Colon (tissue), 2 donors: Measurements from ENCODE around the gene CSNK2A3.
"Not testable (repeated sequence)": the region's sequence is repeated elsewhere in the genome, so short reads cannot be mapped to it uniquely, and the experiment has no call there.

Experiments
- FAIRE-seq: peaks from 2 replicates; lab custom pipeline; 2012; peaks lifted over from hg19 to GRCh38; lab: Jason Lieb, UNC
- donor health status: control.
- donor health status: control.

The CSNK2A3 gene

DNA sequence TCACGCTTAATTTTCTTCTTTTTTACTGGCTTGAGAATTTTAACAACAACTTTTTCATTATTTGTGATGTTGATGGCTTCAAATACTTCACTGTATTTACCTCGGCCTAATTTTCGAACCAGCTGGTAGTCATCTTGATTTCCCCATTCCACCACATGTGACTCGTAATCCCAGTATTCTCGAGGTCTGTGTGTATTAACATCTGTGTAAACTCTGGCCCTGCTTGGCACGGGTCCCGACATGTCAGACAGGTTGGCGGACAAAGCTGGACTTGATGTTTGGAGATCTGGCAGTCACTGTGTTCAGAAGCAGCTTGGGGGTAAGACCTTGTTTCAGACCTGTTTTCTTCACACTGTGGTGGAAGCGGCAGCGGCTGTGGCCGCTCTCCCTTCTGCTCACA is at the start of gene CSNK2A3:
TSS of gene CSNK2A3 (minus strand) at position 373 of the 400 bp plus-strand sequence. CDS start at position 242, 131 bp downstream.
- FAIRE-seq: not testable (repeated sequence)

GRCh38 chr11:11401960-11402535 is 49.0 kb upstream of the CSNK2A3 start:
- FAIRE-seq: no peak

GRCh38 chr11:11400635-11401232 is 47.7 kb upstream of the CSNK2A3 start:
- FAIRE-seq: no peak

DNA sequence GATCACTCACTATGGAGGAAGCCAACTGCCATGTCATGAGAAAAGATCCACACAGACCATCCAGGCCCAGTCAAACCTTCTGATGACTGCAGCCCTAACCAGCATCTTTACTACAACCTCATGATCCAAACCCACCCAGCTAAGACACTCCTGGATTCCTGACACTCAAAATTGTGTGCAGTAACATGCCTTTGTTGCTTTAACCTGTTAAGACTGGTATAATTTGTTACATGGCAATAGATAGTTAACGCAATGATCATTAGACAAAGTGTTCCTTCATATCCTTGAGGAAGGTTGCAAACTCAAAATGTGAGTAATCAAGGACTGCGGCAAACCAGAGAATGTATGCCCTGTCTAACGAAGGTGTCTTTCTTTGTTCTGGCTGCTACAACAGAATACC is 47.1 kb upstream of the CSNK2A3 start:
- no peak for FAIRE-seq

- FAIRE-seq: no peak
Observed at GRCh38 chr11:11397781-11398180, 44.7 kb upstream of the CSNK2A3 start.

DNA sequence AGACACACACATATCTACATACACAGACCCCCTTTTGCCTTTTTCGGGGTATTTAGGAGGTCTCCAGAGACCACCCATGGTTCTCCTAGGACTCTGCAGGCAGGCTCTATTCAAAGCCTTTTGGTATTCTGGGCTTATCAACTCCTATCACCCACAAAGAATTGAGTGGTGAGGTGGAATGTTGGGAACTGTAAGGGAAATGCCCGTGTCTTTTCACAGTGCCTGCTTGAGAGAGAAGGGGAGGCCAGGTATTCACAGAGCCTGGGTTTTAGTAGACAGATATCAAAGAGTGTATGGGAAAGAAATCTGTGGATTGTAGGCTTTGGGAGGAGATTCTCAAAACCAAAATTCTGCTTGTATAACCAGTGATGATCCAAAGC is 44.0 kb upstream of the CSNK2A3 start:
- no peak for FAIRE-seq

- FAIRE-seq: no peak
Observed at GRCh38 chr11:11396301-11397035, 43.4 kb upstream of the CSNK2A3 start.

DNA sequence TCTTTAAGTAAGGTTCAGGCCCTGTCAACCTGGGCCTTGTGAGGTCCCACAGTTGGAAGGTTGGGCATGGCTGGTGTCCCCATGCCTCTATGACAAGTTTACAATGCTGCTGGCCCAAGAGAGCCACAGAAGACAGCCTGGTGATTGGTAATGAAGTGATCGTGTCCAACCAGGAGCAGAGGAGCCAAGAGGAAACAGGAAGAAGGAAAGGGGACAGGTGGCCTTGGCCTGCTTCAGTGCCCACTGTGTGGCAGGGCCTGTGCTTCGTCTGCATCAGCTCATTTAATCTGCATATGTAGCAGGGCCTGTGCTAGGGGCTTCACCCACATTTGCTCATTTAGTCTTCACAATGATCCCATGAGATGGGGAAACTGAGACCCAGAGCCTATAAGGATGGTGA is 42.1 kb upstream of the CSNK2A3 start:
- no peak for FAIRE-seq

GRCh38 chr11:11394241-11394640 is 41.2 kb upstream of the CSNK2A3 start:
- no peak for FAIRE-seq

GRCh38 chr11:11391796-11392463 is 38.9 kb upstream of the CSNK2A3 start:
- no peak for FAIRE-seq

- FAIRE-seq: no peak
Observed at GRCh38 chr11:11391169-11391568, 38.1 kb upstream of the CSNK2A3 start.

DNA sequence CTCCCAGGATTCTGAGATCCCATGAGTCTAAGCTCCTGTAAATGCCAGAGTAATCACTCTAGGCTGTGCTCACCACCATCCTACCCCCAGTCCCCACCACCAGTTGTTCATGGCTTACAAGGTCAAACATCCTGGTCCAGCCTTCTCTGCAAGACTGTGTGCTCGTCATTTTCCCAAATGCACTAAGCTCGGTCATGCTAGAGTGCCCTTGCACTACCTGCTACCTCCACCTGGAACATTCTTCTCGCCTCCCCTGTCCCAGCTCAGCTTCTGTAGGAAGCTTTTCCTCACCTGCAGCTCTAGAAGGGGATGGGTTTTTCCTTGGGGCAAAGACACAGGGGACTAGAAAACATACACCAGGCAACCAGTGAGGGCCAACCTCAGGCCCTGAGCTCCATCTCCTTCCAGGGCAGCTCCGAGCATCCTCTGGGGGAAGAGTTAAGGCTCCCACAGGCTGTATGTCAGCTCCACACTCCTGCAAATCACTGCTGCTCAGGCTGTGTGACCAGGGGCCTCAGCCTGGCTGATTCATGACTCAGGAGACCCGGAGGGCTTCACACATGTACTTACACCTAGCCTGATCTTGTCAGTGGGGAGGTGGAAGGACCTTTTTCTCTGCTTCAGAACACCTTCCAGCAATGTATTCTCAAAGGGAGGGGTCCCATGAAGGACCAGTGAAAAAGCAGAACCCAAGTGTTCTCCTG is 37.2 kb upstream of the CSNK2A3 start:
- no peak for FAIRE-seq

GRCh38 chr11:11389238-11389637 is 36.2 kb upstream of the CSNK2A3 start:
- FAIRE-seq: no peak

DNA sequence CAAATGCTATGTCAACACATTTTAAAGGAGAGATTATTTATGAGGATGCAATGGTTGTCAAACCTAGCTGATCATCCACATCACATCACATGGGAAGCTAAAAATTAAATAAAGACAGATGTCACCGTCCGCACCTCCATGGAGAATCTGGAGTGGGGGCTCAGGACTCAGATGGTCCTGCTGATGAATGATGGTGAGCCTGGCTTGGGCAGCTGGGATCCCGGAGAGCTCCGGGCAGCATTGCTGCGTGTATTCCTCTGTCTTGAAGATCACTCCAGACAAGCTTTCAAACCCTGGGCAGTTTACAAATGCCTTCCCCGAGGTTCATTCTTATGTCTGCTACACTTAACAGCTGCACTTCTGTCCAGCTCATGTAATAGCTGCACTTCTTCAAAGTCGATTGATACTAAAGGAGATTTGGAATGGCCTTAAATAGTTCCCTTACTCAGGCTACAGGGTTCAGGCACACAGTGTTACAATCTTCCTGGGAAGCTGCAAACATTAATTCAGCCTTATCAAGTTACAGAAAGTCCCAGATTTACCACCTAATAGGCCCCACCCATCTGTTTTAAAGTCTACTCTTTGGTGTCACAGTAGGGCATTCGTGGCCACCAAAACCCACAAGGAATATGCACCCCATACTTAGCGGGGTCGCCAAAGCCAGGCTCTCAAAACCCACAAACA is 34.7 kb upstream of the CSNK2A3 start:
- no peak for FAIRE-seq

DNA sequence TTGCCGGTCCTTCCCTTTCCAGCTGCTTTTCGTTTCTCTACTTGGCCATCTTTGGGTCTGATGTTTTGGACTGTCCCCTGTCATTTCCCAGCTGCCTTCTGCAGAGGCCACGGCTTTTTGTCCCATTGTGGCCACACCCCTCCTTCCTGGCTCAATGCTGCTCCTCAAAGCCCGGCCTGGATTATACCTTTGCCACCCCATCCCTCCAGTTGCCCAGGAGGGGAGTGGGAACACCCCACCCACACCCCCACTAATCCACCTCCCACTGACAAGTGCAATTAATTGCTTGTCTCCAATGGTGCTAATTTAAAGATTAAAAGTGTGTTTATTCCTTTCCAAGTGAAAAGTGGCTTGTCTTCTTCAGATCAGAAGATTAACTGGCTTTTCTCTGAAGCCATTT is 34.2 kb upstream of the CSNK2A3 start:
- FAIRE-seq: no peak

DNA sequence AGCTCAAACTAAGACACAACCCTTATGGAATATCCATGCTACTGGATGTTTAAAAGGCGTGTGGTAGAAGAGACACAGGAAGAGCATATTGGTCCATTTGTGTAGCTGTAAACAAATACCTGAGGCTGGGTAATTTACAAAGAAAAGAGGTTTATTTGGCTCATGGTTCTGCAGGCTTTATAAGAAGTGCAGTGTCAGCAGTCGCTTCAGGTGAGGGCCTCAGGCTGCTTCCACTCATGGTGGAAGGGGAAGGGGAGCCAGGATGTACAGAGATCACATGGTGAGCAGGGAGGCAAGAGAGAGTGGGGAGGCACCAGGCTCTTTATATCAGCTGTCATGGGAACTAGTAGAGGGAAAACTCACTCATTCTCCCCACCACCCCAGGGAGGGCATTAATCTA is 31.8 kb upstream of the CSNK2A3 start:
- FAIRE-seq: no peak

GRCh38 chr11:11383995-11384394 is 30.9 kb upstream of the CSNK2A3 start:
- no peak for FAIRE-seq

- FAIRE-seq: no peak
Observed at GRCh38 chr11:11382858-11383532, 29.9 kb upstream of the CSNK2A3 start.

GRCh38 chr11:11381471-11382105 is 28.5 kb upstream of the CSNK2A3 start:
- FAIRE-seq: no peak

GRCh38 chr11:11380883-11381282 is 27.8 kb upstream of the CSNK2A3 start:
- no peak for FAIRE-seq

- FAIRE-seq: no peak
Observed at GRCh38 chr11:11380340-11380739, 27.3 kb upstream of the CSNK2A3 start.
